IMR-90 (cell line): ENCODE measurements around the gene ZNF398.

Experiments used
- ELK1 ChIP-seq: fragments of 150-350 bp; IDR thresholded peaks from 2 replicates; pipeline ENCODE4 v1.6.1; 2016; ENCODE audit warnings: low read depth, mild to moderate bottlenecking, low read length, moderate library complexity, borderline replicate concordance
- MAZ ChIP-seq: IDR thresholded peaks from 2 replicates; pipeline ENCODE4 v1.6.1; 2012; ENCODE audit warnings: low read depth, mild to moderate bottlenecking, low read length, improper control_type of control experiment, moderate library complexity, borderline replicate concordance
- MXI1 ChIP-seq: IDR thresholded peaks from 2 replicates; pipeline ENCODE4 v1.6.1; 2012; ENCODE audit warnings: low read depth, mild to moderate bottlenecking, low read length, moderate library complexity, borderline replicate concordance
- NFE2L2 ChIP-seq: fragments of 150-350 bp; IDR thresholded peaks from 2 replicates; pipeline ENCODE4 v1.6.1; 2016; ENCODE audit warnings: low read depth, mild to moderate bottlenecking, low read length
- POLR2A ChIP-seq: IDR thresholded peaks from 2 replicates; pipeline ENCODE4 v1.6.1; 2012; ENCODE audit warnings: mild to moderate bottlenecking, low read depth, low read length
- RAD21 ChIP-seq: IDR thresholded peaks from 2 replicates; pipeline ENCODE4 v1.6.1; 2012; ENCODE audit warnings: low read length, improper control_type of control experiment
- RCOR1 ChIP-seq: IDR thresholded peaks from 2 replicates; pipeline ENCODE4 v1.6.1; 2012; ENCODE audit warnings: mild to moderate bottlenecking, low read length, improper control_type of control experiment; ENCODE audit not compliant: insufficient replicate concordance
- RFX5 ChIP-seq: IDR thresholded peaks from 2 replicates; pipeline ENCODE4 v1.8.0; 2012; ENCODE audit warnings: low read depth, mild to moderate bottlenecking, low read length, moderate library complexity
- SMC3 ChIP-seq: fragments of 150-350 bp; IDR thresholded peaks from 2 replicates; pipeline ENCODE4 v1.6.1; 2016; ENCODE audit warnings: low read depth, mild to moderate bottlenecking, antibody characterized with exemption, low read length, moderate library complexity
- TF ChIP-seq, protein P1 (sequence below): conservative IDR thresholded peaks from 2 replicates; pipeline ENCODE4 v1.5.1; 2012; ENCODE audit warnings: mild to moderate bottlenecking, low read depth, low read length, improper control_type of control experiment
- TF ChIP-seq, protein P2 (sequence below): fragments of 150-350 bp; IDR thresholded peaks from 2 replicates; pipeline ENCODE4 v1.6.1; 2017; ENCODE audit warnings: mild to moderate bottlenecking, antibody characterized with exemption, low read length, low read depth

GRCh38 chr7:149226840-149227494, 79.7 kb downstream of the ZNF398 start:
- TF ChIP-seq, protein P1, sequence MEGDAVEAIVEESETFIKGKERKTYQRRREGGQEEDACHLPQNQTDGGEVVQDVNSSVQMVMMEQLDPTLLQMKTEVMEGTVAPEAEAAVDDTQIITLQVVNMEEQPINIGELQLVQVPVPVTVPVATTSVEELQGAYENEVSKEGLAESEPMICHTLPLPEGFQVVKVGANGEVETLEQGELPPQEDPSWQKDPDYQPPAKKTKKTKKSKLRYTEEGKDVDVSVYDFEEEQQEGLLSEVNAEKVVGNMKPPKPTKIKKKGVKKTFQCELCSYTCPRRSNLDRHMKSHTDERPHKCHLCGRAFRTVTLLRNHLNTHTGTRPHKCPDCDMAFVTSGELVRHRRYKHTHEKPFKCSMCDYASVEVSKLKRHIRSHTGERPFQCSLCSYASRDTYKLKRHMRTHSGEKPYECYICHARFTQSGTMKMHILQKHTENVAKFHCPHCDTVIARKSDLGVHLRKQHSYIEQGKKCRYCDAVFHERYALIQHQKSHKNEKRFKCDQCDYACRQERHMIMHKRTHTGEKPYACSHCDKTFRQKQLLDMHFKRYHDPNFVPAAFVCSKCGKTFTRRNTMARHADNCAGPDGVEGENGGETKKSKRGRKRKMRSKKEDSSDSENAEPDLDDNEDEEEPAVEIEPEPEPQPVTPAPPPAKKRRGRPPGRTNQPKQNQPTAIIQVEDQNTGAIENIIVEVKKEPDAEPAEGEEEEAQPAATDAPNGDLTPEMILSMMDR, result no peak
- no peak for TF ChIP-seq POLR2A
- no peak for TF ChIP-seq MXI1
- TF ChIP-seq RCOR1, result no peak
- TF ChIP-seq RAD21, result no peak
- TF ChIP-seq, protein P2, sequence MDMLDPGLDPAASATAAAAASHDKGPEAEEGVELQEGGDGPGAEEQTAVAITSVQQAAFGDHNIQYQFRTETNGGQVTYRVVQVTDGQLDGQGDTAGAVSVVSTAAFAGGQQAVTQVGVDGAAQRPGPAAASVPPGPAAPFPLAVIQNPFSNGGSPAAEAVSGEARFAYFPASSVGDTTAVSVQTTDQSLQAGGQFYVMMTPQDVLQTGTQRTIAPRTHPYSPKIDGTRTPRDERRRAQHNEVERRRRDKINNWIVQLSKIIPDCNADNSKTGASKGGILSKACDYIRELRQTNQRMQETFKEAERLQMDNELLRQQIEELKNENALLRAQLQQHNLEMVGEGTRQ, result no peak
- TF ChIP-seq SMC3, result no peak
- no peak for TF ChIP-seq RFX5
- TF ChIP-seq MAZ, result no peak
- no peak for TF ChIP-seq ELK1
- TF ChIP-seq NFE2L2, result no peak
